HCT116 (cell line): ENCODE data around the gene NDUFS8. TPM values are rescaled to one million over a fixed set of nuclear protein-coding genes. Genes with fewer than 3 reads are reported as not detected.

ENCODE experiments used
- ATAC-seq: fragments of 200-7000 bp; cut with Tn5 transposase; 2 replicates; pipeline ENCODE4 v1.9.1; 2020; ENCODE audit warnings: mild to moderate bottlenecking, moderate library complexity
- BruUV-seq: library from RNA; stranded (reverse); fragments of 400-500 nt; replicated peaks from 2 replicates; lab custom pipeline; 2021; lab: Mats Ljungman, UMichigan
- CTCF ChIA-PET: fragments of 300-600 bp; sonication (Branson Sonifier 250); formaldehyde crosslinking; loops from one replicate; lab custom pipeline; 2021; ENCODE audit warnings: antibody characterized with exemption; lab: Charles Lee
- POLR2A ChIA-PET: fragments of 300-600, 350-600 bp; sonication (Branson Sonifier 250); formaldehyde crosslinking; loops from one replicate; lab custom pipeline; 2021; ENCODE audit warnings: antibody characterized with exemption; lab: Charles Lee
- RAD21 ChIA-PET, 2 experiments: fragments of 300-600 bp; sonication (Branson Sonifier 250); formaldehyde crosslinking; loops; one replicate each; lab custom pipeline; 2023; ENCODE audit warnings: low total read pairs in 2 of 2; ENCODE audit not compliant: uncharacterized antibody in 2 of 2, unreplicated experiment in 2 of 2, low non-redundant PET in 1 of 2; lab: Charles Lee
- DNase-seq: peaks from one replicate; pipeline ENCODE4 v3.0.0-alpha.2; 2010; ENCODE audit warnings: low read depth, low spot score
- H2AFZ ChIP-seq: fragments of 200-600 bp; shearing (Covaris generic), sonication (generic); 2 replicates; pipeline ENCODE4 v1.6.1; 2017; ENCODE audit warnings: low read depth, mixed run types, mixed read lengths, antibody characterized with exemption, low read length; ENCODE audit not compliant: poor library complexity, severe bottlenecking
- H3K27ac ChIP-seq: 2 replicates; pipeline ENCODE4 v1.5.1; 2012; ENCODE audit warnings: low read depth, low read length
- H3K27me3 ChIP-seq: fragments of 200-600 bp; sonication (generic); 2 replicates; pipeline ENCODE4 v1.6.1; 2016; ENCODE audit warnings: mixed run types, low read length, mixed read lengths; ENCODE audit not compliant: insufficient read depth
- H3K36me3 ChIP-seq, 2 experiments: fragments of 200-500 bp in 1 of 2; fragments of 200-600 bp in 1 of 2; sonication (Bioruptor generic) in 1 of 2; sonication (generic) in 1 of 2; 2 replicates each; pipeline versions ENCODE4 v1.5.1 to v1.6.1; 2014 to 2016; ENCODE audit warnings: low read length in 2 of 2, inconsistent platforms in 1 of 2, mixed read lengths in 1 of 2, mixed run types in 1 of 2; ENCODE audit not compliant: insufficient read depth in 2 of 2, control insufficient read depth in 1 of 2
- H3K4me1 ChIP-seq, 2 experiments: fragments of 200-600 bp in 1 of 2; sonication (generic) in 1 of 2; 2 replicates each; pipeline versions ENCODE4 v1.5.1 to v1.6.1; 2012 to 2017; ENCODE audit warnings: low read length in 2 of 2, inconsistent platforms in 1 of 2, mild to moderate bottlenecking in 1 of 2, mixed read lengths in 1 of 2, mixed run types in 1 of 2, moderate library complexity in 1 of 2; ENCODE audit not compliant: insufficient read depth in 2 of 2, control insufficient read depth in 1 of 2
- H3K4me2 ChIP-seq: fragments of 200-600 bp; sonication (generic); 2 replicates; pipeline ENCODE4 v1.6.1; 2017; ENCODE audit warnings: mixed run types, low read length, mixed read lengths
- H3K4me3 ChIP-seq, 2 experiments: fragments of 200-600 bp in 1 of 2; sonication (generic) in 1 of 2; replicated peaks in 1 of 2; 2 replicates each; pipeline ENCODE4 v1.5.1; 2011 to 2016; ENCODE audit warnings: low read length in 2 of 2, control low read depth in 1 of 2, low read depth in 1 of 2, mild to moderate bottlenecking in 1 of 2, mixed read lengths in 1 of 2, mixed run types in 1 of 2
- H3K79me2 ChIP-seq: fragments of 200-600 bp; sonication (generic); 2 replicates; pipeline ENCODE4 v1.6.1; 2017; ENCODE audit warnings: mild to moderate bottlenecking, mixed run types, low read length, moderate library complexity, mixed read lengths; ENCODE audit not compliant: insufficient read depth
- H3K9ac ChIP-seq: fragments of 200-600 bp; sonication (generic); 2 replicates; pipeline ENCODE4 v1.6.1; 2016; ENCODE audit warnings: low read length, mixed read lengths
- H3K9me2 ChIP-seq: fragments of 200-600 bp; sonication (generic), shearing (Covaris generic); 2 replicates; pipeline ENCODE4 v1.6.1; 2017; ENCODE audit warnings: mixed run types, mild to moderate bottlenecking, moderate library complexity; ENCODE audit not compliant: insufficient read depth
- H3K9me3 ChIP-seq, 2 experiments: fragments of 200-500 bp in 1 of 2; fragments of 200-600 bp in 1 of 2; sonication (Bioruptor generic) in 1 of 2; sonication (generic) in 1 of 2; 2 replicates each; pipeline ENCODE4 v1.6.1; 2014 to 2017; ENCODE audit warnings: low read length in 2 of 2, mixed read lengths in 2 of 2, inconsistent platforms in 1 of 2, low read depth in 1 of 2, mild to moderate bottlenecking in 1 of 2, mixed run types in 1 of 2, moderate library complexity in 1 of 2; ENCODE audit not compliant: control insufficient read depth in 1 of 2, insufficient read depth in 1 of 2
- H4K20me1 ChIP-seq: fragments of 200-600 bp; sonication (generic), shearing (Covaris generic); 2 replicates; pipeline ENCODE4 v1.6.1; 2017; ENCODE audit warnings: mixed run types, mild to moderate bottlenecking, moderate library complexity; ENCODE audit not compliant: insufficient read depth
- CEBPB ChIP-seq: IDR thresholded peaks from 2 replicates; pipeline ENCODE4 v1.6.1; 2012; ENCODE audit warnings: low read depth
- CTCF ChIP-seq, 3 experiments: fragments of 200-600 bp in 1 of 3; sonication (generic) in 1 of 3; IDR thresholded peaks in 2 of 3; conservative IDR thresholded peaks in 1 of 3; 2 replicates each; pipeline ENCODE4 v1.5.1; 2012 to 2017; ENCODE audit warnings: low read depth in 2 of 3, low read length in 2 of 3, antibody characterized with exemption in 1 of 3, borderline replicate concordance in 1 of 3, control low read depth in 1 of 3, mild to moderate bottlenecking in 1 of 3, mixed read lengths in 1 of 3, mixed run types in 1 of 3, moderate library complexity in 1 of 3; ENCODE audit not compliant: insufficient read depth in 1 of 3
- ELF1 ChIP-seq: IDR thresholded peaks from 2 replicates; pipeline ENCODE4 v1.6.1; 2012; ENCODE audit warnings: low read depth, borderline replicate concordance
- EZH2 ChIP-seq: fragments of 200-600 bp; sonication (generic); IDR thresholded peaks from 2 replicates; pipeline ENCODE4 v1.6.1; 2017; ENCODE audit warnings: antibody characterized with exemption, mixed run types
- EZH2phosphoT487 ChIP-seq: fragments of 200-600 bp; IDR thresholded peaks from 2 replicates; pipeline ENCODE4 v1.6.1; 2018; ENCODE audit warnings: antibody characterized with exemption, borderline replicate concordance
- FOSL1 ChIP-seq: IDR thresholded peaks from 2 replicates; pipeline ENCODE4 v1.6.1; 2012; ENCODE audit warnings: low read depth
- JUND ChIP-seq: IDR thresholded peaks from 2 replicates; pipeline ENCODE4 v1.6.1; 2012
- POLR2AphosphoS5 ChIP-seq: IDR thresholded peaks from 2 replicates; pipeline ENCODE4 v1.6.1; 2011; ENCODE audit warnings: mild to moderate bottlenecking, low read depth, low read length, moderate library complexity
- REST ChIP-seq: IDR thresholded peaks from 2 replicates; pipeline ENCODE4 v1.6.1; 2012; ENCODE audit warnings: low read depth
- SP1 ChIP-seq: IDR thresholded peaks from 2 replicates; pipeline ENCODE4 v1.6.1; 2012; ENCODE audit warnings: low read depth
- SRF ChIP-seq: IDR thresholded peaks from 2 replicates; pipeline ENCODE4 v1.6.1; 2012; ENCODE audit warnings: low read depth
- TCF7L2 ChIP-seq: IDR thresholded peaks from 2 replicates; pipeline ENCODE4 v1.7.0; 2011; ENCODE audit warnings: borderline replicate concordance, inconsistent platforms; ENCODE audit not compliant: insufficient read depth, insufficient read length; ENCODE audit errors: extremely low read depth
- YY1 ChIP-seq: IDR thresholded peaks from 2 replicates; pipeline ENCODE4 v1.6.1; 2011; ENCODE audit warnings: low read length, low read depth, moderate library complexity, mild to moderate bottlenecking; ENCODE audit not compliant: insufficient replicate concordance; ENCODE audit errors: extremely low read depth
- ZBTB33 ChIP-seq: IDR thresholded peaks from 2 replicates; pipeline ENCODE4 v1.6.1; 2011; ENCODE audit warnings: mild to moderate bottlenecking, low read length, moderate library complexity; ENCODE audit not compliant: insufficient replicate concordance; ENCODE audit errors: extremely low read depth
- ZFX ChIP-seq: fragments of 450-650 bp; IDR thresholded peaks from 2 replicates; pipeline ENCODE4 v1.6.1; 2017
- ZNF274 ChIP-seq: fragments of 200-500 bp; sonication (Bioruptor generic); IDR thresholded peaks from 2 replicates; pipeline ENCODE4 v1.6.1; 2014; ENCODE audit warnings: mild to moderate bottlenecking, low read depth, low read length, inconsistent platforms
- intact Hi-C: fragments of 100-400 bp; cut with micrococcal nuclease; formaldehyde crosslinking; loops from 2 replicates; pipeline ENCODE4 v1.10.0; 2022
- total RNA-seq: library from RNA; stranded (reverse); gene quantifications from one replicate; pipeline ENCODE4 v1.2.1, GENCODE V29; 2021; ENCODE audit not compliant: unreplicated experiment

Gene NDUFS8
- total RNA-seq, 1 experiment from 2014 or later, result 189 TPM

- TF ChIP-seq ZBTB33 (no peak), TCF7L2 (no peak), YY1 (no peak), ELF1 (no peak)
- TF ChIP-seq, all 23 proteins: peak for 0
Measured at GRCh38 chr11:68043029-68043348, 12.5 kb downstream of the NDUFS8 start (continued).

GRCh38 chr11:68043349-68044144, 13.1 kb downstream of the NDUFS8 start:
- H3K36me3 ChIP-seq, result peaks cover 0 to 6% of the 10 kb centered on the region in 2 experiments; a peak in 2 of 4 replicates
- no peaks in the 10 kb centered on the region for H3K9me3 ChIP-seq
- TF ChIP-seq POLR2AphosphoS5 (no peak), FOSL1 (no peak), ZFX (no peak), CTCF (IDR thresholded peaks at IDR 0.05 in 2 of 3, conservative IDR thresholded peaks at IDR 0.05 in 1 of 3; ENCODE audit: borderline replicate concordance in 1 of 3, insufficient read depth in 1 of 3, low read depth in 2 of 3, low read length in 2 of 3) (no peak), EZH2 (no peak), SRF (no peak), JUND (no peak), SP1 (no peak), ZNF274 (no peak), EZH2phosphoT487 (no peak), CEBPB (no peak), REST (no peak)

More at GRCh38 chr11:68043349-68044144, 13.1 kb downstream of the NDUFS8 start:
- H3K27ac ChIP-seq, result no peak overlapping the region; the same call in 1 of the 2 replicates
- H3K4me3 ChIP-seq, result no peak overlapping the region
- no peak overlapping the region for H2AFZ ChIP-seq
- no peaks in the 10 kb centered on the region for H3K27me3 ChIP-seq
- ATAC-seq (no peak), DNase-seq (no peak)
- intact Hi-C loops, result no loop called here
- H3K4me1 ChIP-seq, result peaks cover 3 to 15% of the 10 kb centered on the region in 2 experiments; a peak in 3 of 4 replicates
- POLR2A ChIA-PET, result no interaction called here
- H3K9ac ChIP-seq, result no peak overlapping the region
- H3K9me2 ChIP-seq, result no peaks in the 10 kb centered on the region
- BruUV-seq, result no TSS peak
- RAD21 ChIA-PET, result no interaction called here
- H3K4me2 ChIP-seq, result no peak overlapping the region
- peaks cover 21% of the 10 kb centered on the region for H3K79me2 ChIP-seq
- no peaks in the 10 kb centered on the region for H4K20me1 ChIP-seq
- CTCF ChIA-PET, result no interaction called here
